GM19463 (cell line): Measurements from ENCODE around the gene HCAR2.
"Not testable (repeated sequence)": the region's sequence is repeated elsewhere in the genome, so short reads cannot be mapped to it uniquely, and the experiment has no call there.

ENCODE experiments used
- ATAC-seq: cut with Tn5 transposase; IDR thresholded peaks from one replicate; pipeline ENCODE4 v1.9.1; 2021; ENCODE audit warnings: mild to moderate bottlenecking, moderate library complexity; ENCODE audit not compliant: unreplicated experiment

Gene HCAR2

DNA sequence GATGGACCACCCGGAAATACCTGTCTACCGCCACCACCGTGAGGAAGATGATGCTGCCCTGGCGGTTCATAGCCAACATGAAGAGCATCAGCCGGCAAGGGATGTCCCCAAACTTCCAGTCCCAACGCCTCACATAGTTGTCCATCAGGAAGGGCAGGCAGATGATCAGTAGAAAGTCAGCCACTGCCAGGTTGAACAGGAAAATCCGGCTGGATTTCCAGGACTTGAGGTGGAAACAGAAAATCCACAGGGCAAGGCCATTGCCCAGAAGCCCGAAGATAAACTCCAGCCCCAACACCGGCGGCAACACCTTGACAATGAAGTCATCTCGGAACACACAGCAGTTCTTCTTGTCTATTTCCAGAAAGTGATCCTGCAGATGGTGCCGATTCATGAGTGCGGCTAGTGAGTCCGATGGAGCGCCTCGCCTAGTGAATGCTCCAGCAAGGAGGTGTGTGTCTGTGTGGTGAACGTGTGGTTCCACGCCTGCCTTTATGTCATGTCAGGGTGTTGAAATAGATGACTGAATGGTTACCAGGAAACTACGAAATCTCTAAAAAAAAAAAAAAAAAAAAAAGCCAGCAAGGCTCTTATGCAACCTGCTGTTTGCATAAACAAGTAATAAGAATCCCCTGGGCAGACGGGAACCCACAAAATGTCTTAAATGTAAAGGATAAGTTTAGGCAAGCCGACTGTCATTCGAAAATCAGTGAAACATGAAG lies at the start of gene HCAR2:
Gene HCAR2, minus strand, starts transcription at position 468 of the 722 bp plus-strand sequence. Its CDS starts 74 bp downstream, at position 394.
- not testable (repeated sequence) for ATAC-seq

DNA sequence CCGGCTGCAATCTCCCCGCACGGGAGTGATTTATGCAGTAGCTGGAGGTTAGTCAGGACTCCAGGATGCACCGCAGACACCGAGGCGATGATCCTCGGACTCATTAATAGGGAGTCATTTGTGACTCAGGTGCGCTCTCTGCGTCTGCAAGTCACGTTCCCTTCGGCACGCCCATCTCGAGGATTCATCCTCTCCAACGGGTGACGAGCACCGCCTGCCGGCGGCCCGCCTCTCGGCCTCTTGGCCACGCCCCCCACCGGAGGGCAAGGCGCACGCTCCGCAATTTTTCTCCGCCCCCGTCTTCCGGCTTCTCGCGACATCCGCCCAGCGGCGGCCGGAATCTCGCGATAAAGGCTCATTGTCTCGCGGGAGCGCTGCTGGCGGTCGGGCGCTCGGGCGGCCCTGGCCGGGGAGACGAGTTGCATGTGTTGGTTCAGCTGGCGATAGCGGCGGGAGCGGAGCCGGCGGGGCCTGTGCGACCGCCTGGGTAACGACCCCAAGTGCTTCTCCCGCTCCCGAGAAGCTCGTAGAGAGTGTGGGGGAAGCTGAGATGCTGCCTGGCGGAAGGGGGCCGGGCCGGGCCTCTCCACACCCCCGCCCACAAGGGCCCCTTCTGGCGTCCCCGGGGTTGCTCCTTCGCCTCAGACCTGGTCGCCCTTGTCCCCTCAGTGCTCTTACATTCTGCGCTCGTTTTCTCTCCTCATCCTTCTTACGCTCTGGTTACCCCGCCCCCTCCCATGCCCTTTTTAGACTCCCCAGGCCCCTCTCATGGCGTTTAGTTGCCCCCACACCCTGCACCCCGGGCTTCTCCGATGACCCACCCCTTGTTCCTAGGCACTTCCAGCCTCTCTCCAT lies 49.5 kb upstream of the HCAR2 start, which contains the start of gene DENR:
Gene DENR, plus strand, starts transcription at position 361 of the 855 bp plus-strand sequence. CDS start 878 bp downstream, outside the sequence.
- ATAC-seq, result peak; percentile 93

DNA sequence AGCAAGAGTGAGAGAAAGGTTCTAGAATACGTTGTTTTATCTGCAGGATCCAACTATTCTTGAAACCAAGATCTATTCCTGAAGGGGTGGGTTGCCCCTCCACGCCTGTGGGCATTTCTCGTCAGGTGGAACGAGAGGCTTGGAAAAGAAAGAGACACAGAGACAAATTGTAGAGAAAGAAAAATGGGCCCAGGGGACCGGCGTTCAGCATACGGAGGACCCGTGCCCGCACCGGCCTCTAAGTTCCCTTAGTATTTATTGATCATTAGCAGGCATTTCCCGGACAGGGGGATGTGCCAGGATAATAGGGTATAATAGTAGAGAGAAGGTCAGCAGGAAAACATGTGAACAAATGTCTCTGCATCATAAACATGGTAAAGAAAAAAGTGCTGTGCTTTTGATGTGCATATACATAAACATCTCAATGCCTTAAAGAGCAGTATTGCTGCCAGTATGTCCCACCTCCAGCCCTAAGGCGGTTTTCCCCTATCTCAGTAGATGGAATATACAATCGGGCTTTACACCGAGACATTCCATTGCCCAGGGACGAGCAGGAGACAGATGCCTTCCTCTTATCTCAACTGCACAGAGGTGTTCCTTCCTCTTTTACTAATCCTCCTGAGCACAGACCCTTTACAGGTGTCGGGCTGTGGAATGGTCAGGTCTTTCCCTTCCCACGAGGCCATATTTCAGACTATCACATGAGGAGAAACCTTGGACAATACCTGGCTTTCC lies 47.8 kb upstream of the HCAR2 start:
- ATAC-seq, result not testable (repeated sequence)

DNA sequence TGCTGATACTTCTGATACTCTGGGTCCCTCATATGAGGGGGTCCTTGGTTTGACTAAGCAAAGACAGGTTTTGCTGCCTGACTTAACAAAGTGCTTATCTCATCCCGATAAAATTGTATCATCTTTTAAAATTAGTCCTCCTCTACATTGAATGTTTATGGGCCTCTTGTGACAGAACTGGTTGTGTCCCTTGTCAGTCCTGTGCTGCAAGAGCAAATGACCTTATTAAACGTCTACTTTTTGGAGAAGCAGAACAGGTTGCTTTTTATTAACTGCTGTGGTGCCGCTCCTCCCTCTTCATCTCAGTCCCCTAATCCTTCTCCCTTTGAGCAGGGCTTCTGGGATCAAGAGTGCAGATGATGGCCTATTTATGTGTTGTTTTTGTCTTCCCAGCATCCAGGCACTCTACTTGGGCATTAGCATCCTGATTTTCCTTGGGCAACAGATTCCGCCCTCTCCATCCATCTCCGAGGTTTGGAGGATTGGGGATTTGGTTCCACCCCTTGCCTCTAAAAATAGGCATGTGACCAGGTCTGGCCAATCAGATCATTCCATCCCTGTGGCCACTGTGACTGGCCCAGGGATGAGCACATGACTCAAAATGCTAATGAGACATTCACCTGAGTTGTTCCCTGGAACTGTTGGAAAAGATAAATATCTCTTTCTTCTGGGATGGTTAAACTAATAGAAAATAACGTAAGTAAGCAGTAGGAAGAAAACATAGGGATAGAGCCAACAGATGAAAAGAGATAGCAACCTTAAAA lies 46.6 kb upstream of the HCAR2 start:
- ATAC-seq, result no peak

DNA sequence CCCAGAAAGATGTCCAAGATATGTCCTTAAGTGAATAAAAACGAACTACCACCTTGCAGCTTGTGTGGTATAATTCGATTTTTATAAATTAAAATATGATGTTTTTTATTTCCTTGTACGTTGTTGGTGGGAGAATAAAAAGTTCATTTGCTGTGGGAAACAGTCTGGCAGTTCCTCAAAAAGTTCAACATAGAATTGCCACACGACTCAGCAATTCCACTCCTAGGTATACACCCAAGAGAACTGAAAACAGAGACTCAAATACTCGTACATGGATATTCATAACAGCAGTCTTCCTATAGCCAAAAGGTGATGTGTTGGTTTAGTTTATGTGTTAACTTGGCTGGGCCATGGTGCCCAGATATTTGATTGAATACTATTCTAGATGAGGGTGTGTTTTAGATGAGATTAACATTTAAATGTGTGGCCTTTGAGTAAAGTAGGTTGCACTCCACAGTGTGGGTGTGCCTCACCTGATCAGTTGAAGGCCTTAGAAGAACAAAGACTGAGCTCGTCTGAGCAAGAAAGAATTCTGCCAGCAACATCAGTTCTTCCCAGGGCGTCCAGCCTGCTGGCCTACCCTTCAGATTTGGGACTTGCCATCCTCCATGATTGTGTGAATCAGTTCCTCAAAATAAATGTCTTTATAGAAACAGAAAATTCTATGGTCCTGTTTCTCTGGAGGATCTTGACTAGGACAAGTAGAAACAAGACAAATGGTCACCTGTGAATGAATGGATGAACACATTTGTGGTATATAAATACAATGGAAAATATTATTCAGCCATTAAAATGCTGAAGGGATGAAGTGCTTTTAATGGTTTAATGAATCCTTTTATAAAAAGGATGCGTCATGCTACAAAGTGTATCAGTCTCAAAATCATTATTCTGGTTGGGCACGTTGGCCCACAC lies 44.3 kb upstream of the HCAR2 start:
- no peak for ATAC-seq

DNA sequence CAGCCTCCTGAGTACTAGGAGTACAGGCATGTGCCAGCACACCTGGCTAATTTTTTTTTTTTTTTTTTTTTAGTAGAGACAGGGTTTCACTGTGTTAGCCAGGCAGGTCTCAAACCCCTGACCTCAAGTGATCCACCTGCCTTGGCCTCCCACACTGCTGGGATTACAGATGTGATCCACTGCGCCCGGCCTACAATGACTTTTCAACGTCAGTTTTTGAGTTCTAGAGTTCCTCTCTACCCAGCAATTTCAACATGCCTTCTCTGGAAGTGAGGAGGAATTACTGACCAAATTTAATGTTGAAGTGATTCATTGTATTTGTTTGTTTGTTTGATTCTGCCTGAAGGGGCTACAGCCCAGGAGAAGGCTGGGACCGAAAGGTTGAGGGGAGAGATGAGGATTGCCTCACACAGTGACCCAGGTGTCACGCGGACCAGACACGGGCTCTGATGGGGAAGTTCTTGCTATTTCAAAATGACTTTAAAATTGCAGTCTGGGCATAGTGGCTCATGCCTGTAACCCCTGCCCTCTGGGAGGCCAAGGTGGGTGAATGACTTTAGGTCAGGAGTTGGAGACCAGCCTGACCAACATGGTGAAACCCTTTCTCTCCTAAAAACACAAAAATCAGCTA lies 40.9 kb upstream of the HCAR2 start:
- no peak for ATAC-seq

DNA sequence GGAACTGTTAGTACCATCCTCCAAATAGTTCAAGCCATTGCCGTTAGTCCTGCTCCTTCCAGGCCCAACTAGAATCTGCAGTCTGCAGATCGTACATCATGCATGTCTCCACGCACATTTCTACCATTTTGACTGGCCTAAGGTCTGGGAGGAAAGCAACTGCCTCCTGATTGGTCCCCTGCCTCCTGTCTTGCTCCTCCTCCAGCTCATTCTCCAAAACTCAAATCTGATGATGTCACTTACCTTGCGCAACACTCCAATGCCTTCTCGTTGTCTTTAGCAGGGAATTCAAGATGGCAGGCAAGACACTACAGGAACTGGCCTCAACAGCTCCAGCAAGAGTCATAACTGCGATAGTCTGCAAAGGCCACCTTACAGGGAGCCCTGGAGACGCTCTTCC lies 37.2 kb upstream of the HCAR2 start:
- ATAC-seq, result no peak

DNA sequence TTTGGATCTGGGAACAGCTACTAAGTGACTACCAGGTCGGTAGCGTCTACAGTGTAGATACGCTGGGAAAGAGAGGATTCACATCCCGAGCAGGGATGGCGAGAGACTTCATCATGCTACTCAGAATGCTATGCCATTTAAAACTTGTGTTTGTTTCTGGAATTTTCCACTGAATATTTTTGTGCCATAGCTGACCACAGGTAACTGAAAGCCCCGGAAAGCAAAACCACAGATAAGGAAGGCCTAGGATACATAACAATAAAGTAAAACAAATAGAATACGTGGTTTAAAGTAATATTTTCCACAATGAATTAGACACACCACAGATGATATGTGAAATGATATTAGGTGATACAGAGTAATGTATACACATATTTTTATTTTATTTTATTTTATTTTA lies 35.4 kb upstream of the HCAR2 start:
- no peak for ATAC-seq

DNA sequence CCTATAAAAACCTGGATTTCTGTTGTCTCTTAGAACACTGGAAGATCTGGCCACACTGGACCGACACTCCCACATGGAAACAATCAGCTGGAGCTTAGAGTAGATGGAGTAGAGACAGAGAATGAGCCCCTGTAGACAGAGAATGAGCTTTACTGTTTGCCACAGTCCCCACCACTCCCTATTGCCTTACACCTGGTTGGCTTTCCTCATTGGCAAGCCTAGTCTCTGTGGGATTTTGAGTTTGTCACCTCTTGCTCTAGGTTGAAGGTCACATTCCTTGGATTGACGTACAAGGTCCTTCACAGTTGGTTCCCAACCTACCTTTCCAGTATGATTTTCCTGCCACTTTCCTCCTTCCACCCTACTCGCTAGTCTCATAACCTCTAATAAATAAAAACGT lies 29.5 kb upstream of the HCAR2 start:
- ATAC-seq, result no peak

DNA sequence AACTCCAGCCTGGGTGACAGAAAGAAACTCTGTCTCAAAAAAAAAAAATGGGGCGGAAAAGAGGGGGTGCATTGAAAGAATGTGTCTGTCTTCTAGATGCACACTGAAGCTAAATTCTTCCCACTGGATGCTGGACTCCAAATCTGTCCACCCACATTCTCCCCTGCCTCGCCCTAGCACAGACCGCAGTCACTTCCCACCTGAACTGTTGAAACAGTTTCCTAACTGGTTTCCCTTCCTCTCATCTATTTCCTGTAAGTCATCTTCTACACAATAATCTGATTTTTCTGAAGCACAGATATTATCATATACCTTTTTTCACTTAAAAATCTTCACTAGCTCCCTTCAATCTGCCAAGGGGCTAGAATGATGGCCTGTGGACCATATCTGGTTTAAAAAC lies 29.0 kb upstream of the HCAR2 start:
- ATAC-seq, result no peak

DNA sequence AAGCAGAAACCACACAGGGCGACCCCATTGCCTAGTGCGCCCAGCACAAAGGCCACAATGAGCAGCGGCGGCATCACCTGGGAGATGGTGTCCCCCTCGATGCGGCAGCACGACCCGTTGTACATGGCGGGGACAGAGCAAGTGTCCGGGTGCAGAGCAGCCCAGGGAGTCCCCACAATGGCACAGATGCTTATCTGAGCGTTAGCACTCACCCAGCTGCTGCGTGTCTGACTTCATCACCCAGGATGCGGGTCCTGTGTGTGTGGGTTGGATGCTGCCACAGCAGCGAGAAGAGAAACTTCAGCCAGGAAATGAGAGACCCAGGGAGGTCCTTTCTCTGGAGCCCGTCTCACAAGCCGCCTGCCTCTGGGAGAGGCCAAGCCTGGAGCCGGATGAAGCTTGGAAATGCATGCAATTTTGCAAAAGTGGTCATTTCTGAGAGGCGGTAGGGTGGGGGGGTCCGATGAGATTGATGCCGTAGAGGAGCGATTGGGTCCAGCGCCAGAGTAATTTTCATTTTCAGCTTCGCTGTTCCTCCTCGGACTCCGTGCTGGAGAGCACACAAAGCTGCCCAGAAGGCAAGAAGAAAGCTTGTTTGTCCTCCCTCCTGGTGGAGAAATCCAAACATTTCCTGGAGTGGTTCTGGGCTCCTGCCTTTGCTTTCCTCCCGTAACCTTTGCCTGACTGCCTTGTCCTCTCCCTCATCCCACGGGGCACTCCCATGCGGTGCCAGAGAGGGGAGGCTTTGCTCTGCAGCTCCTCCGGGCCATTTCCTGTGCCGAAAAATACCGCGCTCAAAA lies 27.3 kb upstream of the HCAR2 start, which contains the start of gene HCAR1:
Gene HCAR1, minus strand, starts transcription at position 630 of the 800 bp plus-strand sequence. Its CDS starts 505 bp downstream, at position 125.
- no peak for ATAC-seq

DNA sequence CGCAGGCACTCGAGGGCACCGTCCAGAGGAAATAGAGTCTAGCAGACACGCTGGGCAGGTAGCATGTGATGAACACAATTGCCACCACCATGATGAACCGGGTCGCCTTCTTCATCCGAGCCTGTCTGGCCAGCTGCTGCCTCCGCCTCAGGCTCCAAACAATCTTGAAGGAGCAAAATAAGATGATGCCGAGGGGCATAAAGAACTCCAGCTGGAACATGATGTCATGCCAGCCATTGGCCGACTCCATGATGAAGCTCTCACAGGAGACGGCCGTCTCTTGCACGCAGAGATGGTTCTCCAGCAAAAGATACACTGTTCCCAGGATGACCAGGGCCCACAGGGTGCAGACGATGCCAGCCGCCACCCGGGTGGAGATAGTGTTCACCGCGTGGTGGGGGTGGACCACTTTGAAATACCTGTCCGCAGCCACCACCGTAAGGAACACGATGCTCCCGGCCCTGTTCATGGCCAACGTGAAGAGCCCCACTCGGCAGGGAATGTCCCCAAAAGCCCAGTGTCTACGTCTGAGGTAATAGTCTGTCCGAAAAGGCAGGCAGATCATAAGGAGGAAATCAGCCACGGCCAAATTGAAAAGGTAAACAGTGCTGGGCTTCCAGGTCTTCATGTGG lies 26.5 kb upstream of the HCAR2 start:
- ATAC-seq, result no peak

DNA sequence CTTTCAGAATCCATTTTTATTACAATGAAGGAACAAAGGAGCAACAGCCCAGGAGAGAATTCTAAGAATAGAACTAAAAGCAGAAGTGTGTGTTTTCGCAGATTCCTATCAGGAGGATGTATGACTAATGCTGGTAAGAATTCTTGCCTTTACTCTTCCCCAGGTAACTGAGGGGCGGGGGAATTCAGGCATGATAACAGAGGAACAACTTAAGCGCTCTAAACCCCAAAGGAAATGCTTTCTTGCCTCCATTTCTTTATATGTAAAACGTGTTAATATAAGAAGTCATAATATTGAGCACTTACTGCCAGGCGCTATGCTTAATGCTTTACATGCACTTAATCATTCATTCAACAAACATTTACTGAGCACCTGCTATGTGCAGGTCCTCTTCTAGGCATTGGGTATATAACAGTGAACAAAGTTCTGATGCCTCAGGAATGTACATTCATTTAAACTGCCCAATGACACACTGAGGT lies 23.0 kb upstream of the HCAR2 start:
- ATAC-seq, result peak; percentile 34

DNA sequence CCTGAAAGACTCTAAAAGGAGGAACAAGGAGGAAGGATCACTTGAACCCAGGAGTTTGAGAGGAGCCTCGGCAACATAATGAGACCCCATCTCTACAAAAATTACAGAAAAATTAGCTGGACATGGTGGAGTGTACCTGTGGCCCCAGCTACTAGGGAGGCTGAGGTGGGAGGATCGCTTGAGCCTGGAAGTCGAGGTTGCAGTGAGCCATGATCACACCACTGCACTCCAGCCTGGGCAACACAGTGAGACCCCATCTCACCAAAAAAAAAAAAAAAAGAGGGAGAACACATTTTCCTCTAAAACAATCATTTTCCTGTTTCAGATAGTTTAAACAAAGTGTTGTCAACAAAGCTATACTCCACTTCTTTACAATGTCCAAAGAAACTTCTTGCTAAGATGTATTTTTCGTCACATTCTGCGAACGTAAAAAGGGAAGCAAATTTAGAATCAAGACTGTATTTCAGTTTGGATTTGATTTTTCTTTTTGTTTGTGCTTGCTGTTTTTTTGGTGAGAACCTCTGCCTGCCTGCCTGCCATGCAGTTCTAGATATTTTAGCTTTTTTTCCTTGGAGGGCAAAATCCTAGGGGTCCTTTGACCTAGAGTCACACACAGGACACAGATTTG lies 22.4 kb upstream of the HCAR2 start:
- no peak for ATAC-seq

DNA sequence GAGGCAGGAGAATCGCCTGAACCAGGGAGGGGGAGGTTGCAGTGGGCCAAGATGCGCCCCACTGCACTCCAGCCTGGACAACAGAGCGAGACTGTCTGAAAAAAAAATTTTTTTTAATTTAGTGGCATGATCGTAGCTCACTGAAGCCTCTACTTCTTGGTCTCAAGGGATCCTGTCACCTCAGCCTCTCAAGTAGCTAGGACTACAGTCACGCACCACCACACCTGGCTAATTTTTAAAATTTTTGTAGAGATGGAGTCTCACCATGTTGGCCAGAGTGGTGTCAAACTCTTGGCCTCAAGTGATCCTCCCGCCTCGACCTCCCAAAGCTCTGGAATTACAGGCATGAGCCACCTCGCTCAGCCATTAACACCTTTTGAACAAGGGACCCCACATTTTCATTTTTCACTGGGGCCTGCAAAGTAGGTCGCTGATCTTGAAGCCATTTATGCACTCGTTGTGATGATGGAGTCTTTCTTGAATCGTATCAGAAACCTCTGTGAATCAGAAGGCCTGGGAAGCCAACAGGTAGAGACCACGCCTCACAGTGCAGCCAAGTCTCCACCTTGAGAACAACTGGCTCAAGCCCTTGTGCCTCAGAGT lies 21.6 kb upstream of the HCAR2 start:
- ATAC-seq, result no peak

DNA sequence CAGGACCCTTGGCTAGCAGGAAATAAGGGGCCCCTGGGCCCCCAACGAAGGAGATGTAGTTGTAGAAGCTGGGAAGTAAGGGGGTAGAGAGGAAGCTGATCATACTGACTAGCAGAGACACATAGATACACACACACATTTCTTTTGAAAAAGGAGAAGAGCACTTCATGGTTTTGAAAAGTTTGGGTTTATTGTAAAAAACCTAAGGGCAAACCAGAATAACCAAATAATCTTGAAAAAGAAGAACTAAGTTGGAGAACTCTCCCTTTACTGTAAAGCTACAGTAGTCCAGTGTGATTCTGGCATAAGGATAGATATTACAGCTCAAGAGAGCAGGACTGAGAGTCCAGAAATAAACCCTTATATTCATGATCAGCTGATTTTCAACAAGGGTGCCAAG lies 19.2 kb upstream of the HCAR2 start:
- ATAC-seq, result no peak
